OCI-LY1 (cell line): ENCODE measurements around the gene ACR.

Experiments
- CTCF ChIP-seq: fragments of 200-600 bp; sonication (generic), shearing (Covaris generic); IDR thresholded peaks from 2 replicates; pipeline ENCODE4 v1.5.1; 2017; ENCODE audit warnings: mild to moderate bottlenecking, antibody characterized with exemption, low read length, moderate library complexity, mixed read lengths
- EZH2 ChIP-seq: fragments of 200-600 bp; sonication (generic), shearing (Covaris generic); IDR thresholded peaks from 2 replicates; pipeline ENCODE4 v1.8.0; 2017; ENCODE audit warnings: borderline replicate concordance, mixed run types, mild to moderate bottlenecking, antibody characterized with exemption, low read length, moderate library complexity, mixed read lengths

- TF ChIP-seq CTCF (no peak), EZH2 (no peak)
These were observed 10.1 kb upstream of the ACR start for GRCh38 chr22:50727678-50728522.
